Tibial nerve (tissue), 4 donors: ENCODE data around the gene INS.

ENCODE experiments used
- EP300 ChIP-seq, 2 donors: sonication (generic); formaldehyde crosslinking; IDR thresholded peaks; one replicate each; pipeline ENCODE4 v1.6.1; 2017; ENCODE audit warnings: antibody characterized with exemption in 2 of 2, mild to moderate bottlenecking in 1 of 2
- POLR2A ChIP-seq, 2 donors: fragments of 450-650 bp; IDR thresholded peaks; one replicate each; pipeline ENCODE4 v1.6.1; 2017; ENCODE audit warnings: antibody characterized with exemption in 2 of 2, mild to moderate bottlenecking in 2 of 2, moderate library complexity in 2 of 2
- TF ChIP-seq, protein P1 (sequence below), 5 experiments: fragments of 200-600 bp in 3 of 5; fragments of 450-650 bp in 2 of 5; sonication (generic) in 3 of 5; IDR thresholded peaks; one replicate each; pipeline ENCODE4 v1.5.1; 2016 to 2019; ENCODE audit warnings: antibody characterized with exemption in 5 of 5, mild to moderate bottlenecking in 3 of 5, moderate library complexity in 2 of 5

DNA sequence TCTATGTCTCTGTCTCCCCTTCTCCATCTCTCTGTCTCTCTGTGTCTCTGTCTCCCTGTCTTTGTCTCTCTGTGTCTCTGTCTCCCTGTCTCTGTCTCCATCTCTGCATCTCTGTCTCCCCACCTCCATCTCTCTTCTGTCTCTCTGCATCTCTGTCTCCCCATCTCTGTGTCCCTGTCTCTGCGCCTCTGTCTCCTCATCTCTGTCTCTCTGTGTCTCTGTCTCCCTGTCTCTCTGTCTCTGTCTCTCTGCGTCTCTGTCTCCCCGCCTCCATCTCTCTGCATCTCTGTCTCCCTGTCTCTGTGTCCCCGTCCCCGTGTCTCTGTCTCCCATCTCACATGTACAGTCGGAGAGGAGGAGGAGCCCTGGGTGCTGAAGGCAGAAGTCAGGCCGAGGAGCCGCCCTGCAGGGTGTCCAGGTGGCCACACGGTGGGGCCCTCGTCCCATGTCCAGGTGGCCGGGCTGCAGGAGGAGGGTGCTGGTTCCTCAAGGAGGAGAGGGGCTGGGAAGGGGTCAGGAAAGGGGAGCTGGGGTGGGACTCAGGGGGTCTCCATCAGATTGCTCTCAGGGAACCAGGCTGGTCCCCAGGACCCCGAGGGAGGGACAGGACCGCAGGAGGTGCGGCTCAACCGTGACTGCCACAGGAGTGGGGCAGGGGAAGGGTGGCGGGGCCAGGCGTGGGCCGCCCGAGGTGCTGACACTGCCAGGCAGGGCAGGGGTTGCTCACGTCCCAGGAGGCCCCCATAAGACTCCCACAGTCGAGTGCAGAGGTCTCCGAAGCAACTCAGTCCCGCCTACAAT lies 36.2 kb upstream of the INS start:
- TF ChIP-seq, protein P1, sequence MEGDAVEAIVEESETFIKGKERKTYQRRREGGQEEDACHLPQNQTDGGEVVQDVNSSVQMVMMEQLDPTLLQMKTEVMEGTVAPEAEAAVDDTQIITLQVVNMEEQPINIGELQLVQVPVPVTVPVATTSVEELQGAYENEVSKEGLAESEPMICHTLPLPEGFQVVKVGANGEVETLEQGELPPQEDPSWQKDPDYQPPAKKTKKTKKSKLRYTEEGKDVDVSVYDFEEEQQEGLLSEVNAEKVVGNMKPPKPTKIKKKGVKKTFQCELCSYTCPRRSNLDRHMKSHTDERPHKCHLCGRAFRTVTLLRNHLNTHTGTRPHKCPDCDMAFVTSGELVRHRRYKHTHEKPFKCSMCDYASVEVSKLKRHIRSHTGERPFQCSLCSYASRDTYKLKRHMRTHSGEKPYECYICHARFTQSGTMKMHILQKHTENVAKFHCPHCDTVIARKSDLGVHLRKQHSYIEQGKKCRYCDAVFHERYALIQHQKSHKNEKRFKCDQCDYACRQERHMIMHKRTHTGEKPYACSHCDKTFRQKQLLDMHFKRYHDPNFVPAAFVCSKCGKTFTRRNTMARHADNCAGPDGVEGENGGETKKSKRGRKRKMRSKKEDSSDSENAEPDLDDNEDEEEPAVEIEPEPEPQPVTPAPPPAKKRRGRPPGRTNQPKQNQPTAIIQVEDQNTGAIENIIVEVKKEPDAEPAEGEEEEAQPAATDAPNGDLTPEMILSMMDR (IDR thresholded peaks at IDR 0.05): peak; percentile 77 to 93 (median 85)
- TF ChIP-seq POLR2A (IDR thresholded peaks at IDR 0.05) (no peak), EP300 (IDR thresholded peaks at IDR 0.05) (no peak)
